CD14-positive monocyte (primary cell): ENCODE measurements around the gene UBE3C. TPM values are rescaled to one million over a fixed set of nuclear protein-coding genes. Genes with fewer than 3 reads are reported as not detected.
A peak's percentile ranks its signal among the peaks of the same experiment; 100 is the strongest.

Experiments
- DNase-seq, 3 donors: peaks; one replicate each; pipeline ENCODE4 v3.0.0-alpha.2; 2011 to 2022
- H2AFZ ChIP-seq: 2 replicates; pipeline ENCODE4 v1.6.0; 2012; ENCODE audit warnings: mild to moderate bottlenecking, low read depth, low read length, inconsistent platforms; ENCODE audit not compliant: insufficient read depth, poor library complexity, severe bottlenecking
- H3K27ac ChIP-seq, 2 donors: 1 replicate in 1 of 2; 2 replicates in 1 of 2; pipeline ENCODE4 v1.5.1; 2012 to 2013; ENCODE audit warnings: low read length in 2 of 2, control low read depth in 1 of 2, inconsistent platforms in 1 of 2, low read depth in 1 of 2, mild to moderate bottlenecking in 1 of 2
- H3K27me3 ChIP-seq, 2 donors: one replicate each; pipeline versions ENCODE4 v1.6.0 to v1.6.1; 2011 to 2013; ENCODE audit warnings: low read length in 2 of 2; ENCODE audit not compliant: control insufficient read depth in 2 of 2, insufficient read depth in 2 of 2
- H3K36me3 ChIP-seq, 2 donors: replicated peaks in 1 of 2; 1 replicate in 1 of 2; 2 replicates in 1 of 2; pipeline versions ENCODE4 v1.5.1 to v1.6.1; 2012 to 2013; ENCODE audit warnings: low read length in 2 of 2, control low read depth in 1 of 2, inconsistent platforms in 1 of 2, mild to moderate bottlenecking in 1 of 2; ENCODE audit not compliant: insufficient read depth in 2 of 2, control insufficient read depth in 1 of 2
- H3K4me1 ChIP-seq, 2 donors: 1 replicate in 1 of 2; 2 replicates in 1 of 2; pipeline versions ENCODE4 v1.5.1 to v1.6.1; 2012 to 2013; ENCODE audit warnings: low read length in 2 of 2, control low read depth in 1 of 2, inconsistent platforms in 1 of 2, mild to moderate bottlenecking in 1 of 2, moderate library complexity in 1 of 2; ENCODE audit not compliant: insufficient read depth in 2 of 2, control insufficient read depth in 1 of 2
- H3K4me2 ChIP-seq: replicated peaks from 2 replicates; pipeline ENCODE3; 2012; ENCODE audit warnings: low read length, moderate library complexity, mild to moderate bottlenecking; ENCODE audit not compliant: poor library complexity, severe bottlenecking; ENCODE audit errors: extremely low read depth
- H3K4me3 ChIP-seq, 3 experiments: fragments of 200-600 bp in 1 of 3; sonication (generic) in 1 of 3; replicated peaks in 1 of 3; 1 replicate in 2 of 3; 2 replicates in 1 of 3; pipeline ENCODE4 v1.5.1; 2011 to 2013; ENCODE audit warnings: low read length in 3 of 3, mild to moderate bottlenecking in 3 of 3, control low read depth in 2 of 3, low read depth in 2 of 3, inconsistent platforms in 1 of 3, moderate library complexity in 1 of 3
- H3K79me2 ChIP-seq: 2 replicates; pipeline ENCODE4 v1.6.0; 2012; ENCODE audit warnings: mild to moderate bottlenecking, control low read depth, inconsistent platforms, low read length, moderate library complexity; ENCODE audit not compliant: insufficient read depth
- H3K9ac ChIP-seq: 2 replicates; pipeline ENCODE4 v1.6.0; 2017; ENCODE audit warnings: low read length, mild to moderate bottlenecking; ENCODE audit not compliant: insufficient read depth, poor library complexity, severe bottlenecking
- H3K9me3 ChIP-seq, 2 donors: replicated peaks in 1 of 2; 1 replicate in 1 of 2; 2 replicates in 1 of 2; pipeline versions ENCODE4 v1.5.1 to v1.6.1; 2012 to 2013; ENCODE audit warnings: low read length in 2 of 2, control low read depth in 1 of 2; ENCODE audit not compliant: control insufficient read depth in 1 of 2, insufficient read depth in 1 of 2
- H4K20me1 ChIP-seq: 2 replicates; pipeline ENCODE4 v1.6.0; 2012; ENCODE audit warnings: mild to moderate bottlenecking, low read length, control low read depth, moderate library complexity; ENCODE audit not compliant: insufficient read depth
- H3K27ac Mint-ChIP-seq, 7 donors: one replicate each; pipeline ENCODE4 v1.8.0; 2020; ENCODE audit warnings: mild to moderate bottlenecking in 7 of 7, mixed read lengths in 7 of 7, moderate library complexity in 6 of 7, inconsistent platforms in 2 of 7
- H3K27me3 Mint-ChIP-seq, 3 donors: one replicate each; pipeline ENCODE4 v1.8.0; 2021 to 2022; ENCODE audit warnings: low read depth in 3 of 3, mild to moderate bottlenecking in 3 of 3, mixed read lengths in 3 of 3, moderate library complexity in 3 of 3, inconsistent platforms in 1 of 3
- H3K36me3 Mint-ChIP-seq, 2 donors: one replicate each; pipeline ENCODE4 v1.8.0; 2020; ENCODE audit warnings: mixed read lengths in 2 of 2, inconsistent platforms in 1 of 2, mild to moderate bottlenecking in 1 of 2
- H3K4me1 Mint-ChIP-seq: one replicate; pipeline ENCODE4 v1.8.0; 2020; ENCODE audit warnings: mild to moderate bottlenecking, mixed read lengths
- H3K4me3 Mint-ChIP-seq, 2 donors: one replicate each; pipeline ENCODE4 v1.8.0; 2020; ENCODE audit warnings: mild to moderate bottlenecking in 2 of 2, mixed read lengths in 2 of 2, moderate library complexity in 1 of 2
- H3K9me3 Mint-ChIP-seq, 7 donors: one replicate each; pipeline ENCODE4 v1.8.0; 2020 to 2022; ENCODE audit warnings: mixed read lengths in 7 of 7, mild to moderate bottlenecking in 6 of 7, moderate library complexity in 6 of 7, inconsistent platforms in 2 of 7
- CTCF ChIP-seq: fragments of 200-600 bp; IDR thresholded peaks from one replicate; pipeline ENCODE4 v1.8.0; 2022; ENCODE audit warnings: antibody characterized with exemption, mild to moderate bottlenecking
- WGBS: methylation state at CpG from one replicate; pipeline ENCODE4 v1.1.5; 2013; ENCODE audit warnings: missing lambda C conversion rate; ENCODE audit not compliant: insufficient coverage; 5-methylcytosine and 5-hydroxymethylcytosine counted together
- intact Hi-C, 2 donors: fragments of 100-400 bp; cut with micrococcal nuclease; formaldehyde crosslinking; loops; one replicate each; pipeline versions ENCODE4 v1.15.0 to v1.15.1; 2023
- polyA plus RNA-seq, 3 donors: library from polyadenylated mRNA; depleted of rRNA in 1 of 3; unstranded in 2 of 3; stranded (reverse) in 1 of 3; fragments of 300-500 nt in 2 of 3; fragments of >200 nt in 1 of 3; fragmentation: Illumina TruSeq in 2 of 3; gene quantifications; 1 replicate in 2 of 3; 2 replicates in 1 of 3; pipeline ENCODE4 v1.2.3, GENCODE V29; 2012 to 2021

The UBE3C gene
- polyA plus RNA-seq, 3 donors: 19.5 to 34.5 (median 24.3) TPM

DNA sequence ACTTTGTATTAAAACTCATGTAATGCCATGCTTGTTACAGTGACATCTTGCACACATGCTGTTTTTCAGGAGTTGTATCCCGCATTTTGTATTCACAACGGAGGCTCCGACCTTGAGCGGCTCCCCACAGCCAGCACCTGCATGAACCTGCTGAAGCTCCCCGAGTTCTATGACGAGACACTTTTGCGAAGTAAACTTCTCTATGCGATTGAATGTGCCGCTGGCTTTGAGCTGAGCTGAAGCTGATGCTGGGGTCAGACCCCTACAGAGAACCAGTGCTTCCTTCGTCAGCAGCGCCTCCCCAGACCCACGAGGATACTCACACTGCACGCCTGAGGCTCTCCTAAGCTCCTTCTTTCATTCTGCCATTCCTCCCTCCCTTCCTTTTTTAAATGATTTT lies 128.8 kb downstream of the UBE3C start:
- Histone ChIP-seq H3K27ac (no peak overlapping the region), H3K79me2 (no peaks in the 10 kb centered on the region), H3K9ac (no peak overlapping the region), H3K4me1 (no peaks in the 10 kb centered on the region), H3K36me3 (peaks cover 64 to 90% of the 10 kb centered on the region in 2 donors), H2AFZ (no peak overlapping the region), H3K4me3 (no peak overlapping the region), H3K4me2 (no peak overlapping the region), H3K27me3 (no peaks in the 10 kb centered on the region), H4K20me1 (no peaks in the 10 kb centered on the region), H3K9me3 (no peaks in the 10 kb centered on the region)
- 99% methylated on average over 8 of the region's 13 CpGs for WGBS
- Mint-ChIP-seq H3K9me3 (no peaks in the 10 kb centered on the region), H3K4me3 (no peak overlapping the region), H3K4me1 (no peaks in the 10 kb centered on the region), H3K36me3 (peaks cover 65 to 86% of the 10 kb centered on the region in 2 donors), H3K27ac (peak overlapping the region in 1 of 7 donors; percentile 21), H3K27me3 (peaks cover 0 to 2% (median 0%) of the 10 kb centered on the region in 3 donors)
- intact Hi-C loops: no loop called here
- no peak for DNase-seq
- no peak for TF ChIP-seq CTCF

GRCh38 chr7:157267956-157268355 lies 129.2 kb downstream of the UBE3C start:
- Histone ChIP-seq H3K9ac (no peak overlapping the region), H3K9me3 (no peaks in the 10 kb centered on the region), H3K4me1 (no peaks in the 10 kb centered on the region), H3K79me2 (no peaks in the 10 kb centered on the region), H3K27me3 (no peaks in the 10 kb centered on the region), H2AFZ (no peak overlapping the region), H4K20me1 (no peaks in the 10 kb centered on the region), H3K27ac (no peak overlapping the region), H3K4me2 (no peak overlapping the region), H3K4me3 (no peak overlapping the region), H3K36me3 (peaks cover 60 to 85% of the 10 kb centered on the region in 2 donors)
- no peak overlapping the region for H3K4me3 Mint-ChIP-seq
- DNase-seq: no peak
- TF ChIP-seq CTCF: no peak
- intact Hi-C loops: no loop called here
- peaks cover 3% of the 10 kb centered on the region for H3K4me1 Mint-ChIP-seq
- H3K36me3 Mint-ChIP-seq: peaks cover 61 to 83% of the 10 kb centered on the region in 2 donors
- peaks cover 0 to 2% (median 1%) of the 10 kb centered on the region in 3 donors for H3K27me3 Mint-ChIP-seq
- H3K27ac Mint-ChIP-seq: no peak overlapping the region
- WGBS: 100% methylated on average over 3 of the region's 5 CpGs
- no peaks in the 10 kb centered on the region for H3K9me3 Mint-ChIP-seq
